ENCODE data around the gene SSBP2. TPM values are rescaled to one million over a fixed set of nuclear protein-coding genes. Genes with fewer than 3 reads are reported as not detected.

Gene SSBP2
- total and polyA plus RNA-seq, 2 of the 8 experiments (the other 6 are each of a cell fraction or from before 2014, with no cell fraction given): 21.5 to 36.2 TPM

GRCh38 chr5:81783401-81783800, 32.5 kb upstream of the SSBP2 start:
- Histone ChIP-seq H3K27ac (ENCODE audit: low read depth, low read length) (no peak overlapping the region), H3K4ac (replicated peaks; ENCODE audit: insufficient read length, low read depth, low read length) (no peak overlapping the region), H2BK20ac (ENCODE audit: low read length) (no peak overlapping the region), H4K8ac (ENCODE audit: extremely low read depth, insufficient read depth, low read length) (no peak overlapping the region), H3K79me1 (ENCODE audit: low read depth, low read length) (no peaks in the 10 kb centered on the region), H3K18ac (ENCODE audit: extremely low read depth, low read length) (no peak overlapping the region), H3K14ac (ENCODE audit: insufficient read length) (no peak overlapping the region), H3K9me3 (ENCODE audit: insufficient read depth in 2 of 2, low read depth in 1 of 2, low read length in 1 of 2) (no peaks in the 10 kb centered on the region), H3K4me2 (ENCODE audit: insufficient read depth in 1 of 2, low read depth in 2 of 2, low read length in 2 of 2) (no peak overlapping the region), H3K79me2 (ENCODE audit: control insufficient read depth in 1 of 2, insufficient read depth in 2 of 2, low read length in 2 of 2) (no peaks in the 10 kb centered on the region), H3K9ac (replicated peaks in 1 of 4; ENCODE audit: extremely low read depth in 1 of 4, low read depth in 3 of 4, low read length in 3 of 4) (no peak overlapping the region), H2AK5ac (ENCODE audit: low read depth, low read length) (no peak overlapping the region), H3K56ac (replicated peaks; ENCODE audit: insufficient read length, low read depth, low read length) (no peak overlapping the region), H2BK12ac (ENCODE audit: low read depth, low read length) (no peak overlapping the region), H2AFZ (ENCODE audit: low read length) (0 out of 2 replicates have a peak overlapping the region, but pooled peaks have one; percentile 60), H3K27me3 (replicated peaks in 1 of 4; ENCODE audit: control insufficient read depth in 3 of 4, extremely low read depth in 1 of 4, insufficient read depth in 3 of 4, low read length in 3 of 4) (no peaks in the 10 kb centered on the region; a peak in 1 of 7 replicates), H3K4me1 (replicated peaks in 1 of 4; ENCODE audit: control insufficient read depth in 3 of 4, insufficient read depth in 4 of 4, low read length in 3 of 4) (peaks cover 0 to 11% (median 9%) of the 10 kb centered on the region in 4 experiments; a peak in 5 of 7 replicates), H3K36me3 (ENCODE audit: control insufficient read depth in 2 of 4, insufficient read depth in 4 of 4, low read length in 3 of 4) (no peaks in the 10 kb centered on the region), H4K20me1 (replicated peaks in 1 of 2; ENCODE audit: control insufficient read depth in 1 of 2, insufficient read depth in 2 of 2, low read length in 2 of 2) (no peaks in the 10 kb centered on the region), H2BK15ac (ENCODE audit: low read length) (no peak overlapping the region), H4K91ac (replicated peaks; ENCODE audit: insufficient read length, low read length) (no peak overlapping the region), H2BK120ac (replicated peaks; ENCODE audit: low read depth, low read length) (no peak overlapping the region), H3K4me3 (ENCODE audit: extremely low read depth in 1 of 4, insufficient read depth in 2 of 4, low read depth in 3 of 4, low read length in 4 of 4) (no peak overlapping the region), H3K23ac (ENCODE audit: insufficient read length) (no peak overlapping the region), H2BK5ac (ENCODE audit: low read depth, low read length) (no peak overlapping the region), H3K23me2 (ENCODE audit: low read depth, low read length) (no peaks in the 10 kb centered on the region), H4K5ac (ENCODE audit: insufficient read length, low read depth, low read length) (no peak overlapping the region)
- FAIRE-seq (no peak), DNase-seq (ENCODE audit: low read depth in 1 of 2, low spot score in 2 of 2) (no peak)
- ChIA-PET POLR2A (ENCODE audit: partially characterized antibody) (interaction anchor here (0.7 kb wide), 1 partner anchor 32 kb away, joined by 3 read pairs; the partner anchor contains the start of gene SSBP2), CTCF (ENCODE audit: partially characterized antibody) (no interaction called here)
- WGBS, 2 experiments (ENCODE audit: extremely low coverage in 1 of 2, insufficient coverage in 1 of 2, insufficient read length in 1 of 2, insufficient replicate concordance in 2 of 2, low coverage in 1 of 2, low lambda C conversion rate in 2 of 2, missing lambda C conversion rate in 1 of 2): 85% methylated on average over 3 of the region's 3 CpGs; no CpG with 5 or more reads in 1 of the 2 experiments
- TF ChIP-seq, protein P1, sequence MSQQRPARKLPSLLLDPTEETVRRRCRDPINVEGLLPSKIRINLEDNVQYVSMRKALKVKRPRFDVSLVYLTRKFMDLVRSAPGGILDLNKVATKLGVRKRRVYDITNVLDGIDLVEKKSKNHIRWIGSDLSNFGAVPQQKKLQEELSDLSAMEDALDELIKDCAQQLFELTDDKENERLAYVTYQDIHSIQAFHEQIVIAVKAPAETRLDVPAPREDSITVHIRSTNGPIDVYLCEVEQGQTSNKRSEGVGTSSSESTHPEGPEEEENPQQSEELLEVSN (IDR thresholded peaks at IDR 0.05): no peak
- TF ChIP-seq EP300 (IDR thresholded peaks at IDR 0.05; ENCODE audit: borderline replicate concordance in 1 of 2, low read depth in 2 of 2, low read length in 2 of 2): no peak
- TF ChIP-seq RNF2 (IDR thresholded peaks at IDR 0.05; ENCODE audit: borderline replicate concordance, low read depth, low read length, missing control alignments, poor library complexity, severe bottlenecking): no peak
- no peak for TF ChIP-seq CBX8 (IDR thresholded peaks at IDR 0.05; ENCODE audit: borderline replicate concordance, low read depth, low read length)
- TF ChIP-seq MAFK (IDR thresholded peaks at IDR 0.05; ENCODE audit: low read depth, low read length): no peak
- TF ChIP-seq POU5F1 (IDR thresholded peaks at IDR 0.05; ENCODE audit: low read depth, low read length): no peak
- no peak for TF ChIP-seq GTF2F1 (IDR thresholded peaks at IDR 0.05; ENCODE audit: borderline replicate concordance, low read depth, low read length)
- no peak for TF ChIP-seq CTBP2 (IDR thresholded peaks at IDR 0.05; ENCODE audit: borderline replicate concordance, insufficient read depth, insufficient read length, low read length)
- no peak for TF ChIP-seq RBBP5 (IDR thresholded peaks at IDR 0.05; ENCODE audit: borderline replicate concordance, low read depth, low read length)
- no peak for TF ChIP-seq BACH1 (IDR thresholded peaks at IDR 0.05; ENCODE audit: low read length)
